ENCODE data around the gene IGFBP3. TPM values are rescaled to one million over a fixed set of nuclear protein-coding genes. Genes with fewer than 3 reads are reported as not detected.
"Not testable (repeated sequence)": the region's sequence is repeated elsewhere in the genome, so short reads cannot be mapped to it uniquely, and the experiment has no call there.

The IGFBP3 gene
- total RNA-seq, 1 donor from 2014 or later = 22.0 TPM

- no peaks in the 10 kb centered on the region for H3K9me3 Mint-ChIP-seq
- Histone ChIP-seq H3K9ac (no peak overlapping the region), H3K36me3 (no peaks in the 10 kb centered on the region), H3K4me3 (no peak overlapping the region), H3K27ac (no peak overlapping the region), H3K4me1 (no peaks in the 10 kb centered on the region), H3K79me2 (ENCODE audit: low read depth) (no peaks in the 10 kb centered on the region), H4K20me1 (ENCODE audit: low read depth) (no peaks in the 10 kb centered on the region), H3F3A (ENCODE audit: low read depth) (no peaks in the 10 kb centered on the region), H3K27me3 (no peaks in the 10 kb centered on the region), H3K4me2 (no peak overlapping the region), H3K9me3 (ENCODE audit: low read depth) (no peaks in the 10 kb centered on the region), H2AFZ (replicated peaks) (no peak overlapping the region)
- H3K27ac Mint-ChIP-seq = no peak overlapping the region
- no peaks in the 10 kb centered on the region for H3K36me3 Mint-ChIP-seq
- no peaks in the 10 kb centered on the region for H3K4me1 Mint-ChIP-seq
- no peak overlapping the region for H3K4me3 Mint-ChIP-seq
- DNase-seq (ENCODE audit: low spot score) = no peak
- no peak for TF ChIP-seq EZH2phosphoT487 (IDR thresholded peaks at IDR 0.05)
- no peak for TF ChIP-seq CTCF (IDR thresholded peaks at IDR 0.05)
- TF ChIP-seq EZH2 (IDR thresholded peaks at IDR 0.05) = no peak
- H3K27me3 Mint-ChIP-seq (ENCODE audit: insufficient read depth, low read depth) = no peaks in the 10 kb centered on the region
Measured at GRCh38 chr7:45944058-45944457, 23.0 kb upstream of the IGFBP3 start.

DNA sequence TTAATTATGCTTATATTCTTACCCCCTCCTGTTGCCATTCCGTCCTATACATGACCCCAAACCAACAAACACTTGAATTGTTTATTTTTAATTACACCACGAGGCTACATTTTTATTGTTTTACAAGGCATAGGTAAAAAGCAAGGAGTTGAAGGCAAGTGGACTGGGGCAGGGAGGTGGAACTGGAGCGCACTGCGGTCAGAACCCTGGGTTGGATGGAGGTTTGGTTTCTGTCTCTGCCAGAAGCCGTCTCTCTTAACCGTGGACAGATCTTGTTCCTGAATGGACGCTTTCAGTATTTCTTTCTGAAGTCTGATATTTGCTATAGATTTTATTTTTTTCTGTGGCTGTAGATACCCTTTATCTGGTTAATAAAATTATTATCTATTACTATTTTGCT, 19.9 kb upstream of the IGFBP3 start:
- H3K4me1 ChIP-seq = no peaks in the 10 kb centered on the region

GRCh38 chr7:45940237-45940781, 19.2 kb upstream of the IGFBP3 start:
- H3K9me3 Mint-ChIP-seq; H3K4me3 Mint-ChIP-seq; H3K27ac ChIP-seq; H4K20me1 ChIP-seq (ENCODE audit: low read depth); H3K4me2 ChIP-seq; H3K36me3 Mint-ChIP-seq; H3K27me3 Mint-ChIP-seq (ENCODE audit: insufficient read depth, low read depth); H3F3A ChIP-seq (ENCODE audit: low read depth); H3K9me3 ChIP-seq (ENCODE audit: low read depth); H3K4me1 Mint-ChIP-seq; H3K27me3 ChIP-seq; H3K27ac Mint-ChIP-seq; H3K79me2 ChIP-seq (ENCODE audit: low read depth); H2AFZ ChIP-seq (replicated peaks); H3K36me3 ChIP-seq; H3K9ac ChIP-seq; DNase-seq (ENCODE audit: low spot score); H3K4me3 ChIP-seq; H3K4me1 ChIP-seq: not testable (repeated sequence)

More for the DNA sequence above, 19.9 kb upstream of the IGFBP3 start:
- Histone ChIP-seq H3K4me2 (no peak overlapping the region), H3K79me2 (ENCODE audit: low read depth) (no peaks in the 10 kb centered on the region), H4K20me1 (ENCODE audit: low read depth) (no peaks in the 10 kb centered on the region), H3K27ac (no peak overlapping the region), H3K9ac (no peak overlapping the region), H3F3A (ENCODE audit: low read depth) (no peaks in the 10 kb centered on the region), H3K36me3 (no peaks in the 10 kb centered on the region), H3K27me3 (no peaks in the 10 kb centered on the region), H3K9me3 (ENCODE audit: low read depth) (no peaks in the 10 kb centered on the region), H3K4me3 (no peak overlapping the region), H2AFZ (replicated peaks) (no peak overlapping the region)
- H3K4me3 Mint-ChIP-seq = no peak overlapping the region
- no peaks in the 10 kb centered on the region for H3K9me3 Mint-ChIP-seq
- no peak overlapping the region for H3K27ac Mint-ChIP-seq
- no peaks in the 10 kb centered on the region for H3K27me3 Mint-ChIP-seq (ENCODE audit: insufficient read depth, low read depth)
- H3K36me3 Mint-ChIP-seq = no peaks in the 10 kb centered on the region
- H3K4me1 Mint-ChIP-seq = no peaks in the 10 kb centered on the region
- TF ChIP-seq CTCF (IDR thresholded peaks at IDR 0.05) = no peak
- no peak for TF ChIP-seq EZH2 (IDR thresholded peaks at IDR 0.05)
- no peak for DNase-seq (ENCODE audit: low spot score)

DNA sequence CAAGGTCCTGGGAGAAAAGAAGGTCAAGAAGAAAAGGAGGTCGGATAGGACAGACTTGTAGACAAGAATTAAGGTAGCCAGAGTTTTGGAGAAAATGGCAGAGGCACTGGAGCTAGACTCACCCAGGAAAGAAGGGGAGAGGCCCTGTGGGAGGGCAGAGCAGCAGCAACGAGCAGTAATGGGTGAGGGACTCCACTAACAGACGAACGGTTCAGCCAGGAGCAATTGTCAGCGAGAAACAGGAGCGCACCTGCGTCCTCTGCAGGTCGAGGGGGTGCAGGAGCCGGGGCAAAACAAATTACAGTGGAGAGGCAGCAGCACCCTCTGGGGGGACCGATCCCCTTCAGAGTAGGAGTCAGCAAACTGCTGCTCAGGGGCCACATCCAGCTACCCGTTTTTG, 18.5 kb upstream of the IGFBP3 start:
- Histone ChIP-seq H3K36me3 (no peaks in the 10 kb centered on the region), H3K9me3 (ENCODE audit: low read depth) (no peaks in the 10 kb centered on the region), H3K4me3 (no peak overlapping the region), H3K79me2 (ENCODE audit: low read depth) (no peaks in the 10 kb centered on the region), H3K27me3 (no peaks in the 10 kb centered on the region), H3K27ac (no peak overlapping the region), H3K4me2 (no peak overlapping the region), H2AFZ (replicated peaks) (no peak overlapping the region), H3K4me1 (no peaks in the 10 kb centered on the region), H3F3A (ENCODE audit: low read depth) (no peaks in the 10 kb centered on the region), H3K9ac (no peak overlapping the region), H4K20me1 (ENCODE audit: low read depth) (no peaks in the 10 kb centered on the region)
- Mint-ChIP-seq H3K4me1 (no peaks in the 10 kb centered on the region), H3K4me3 (no peak overlapping the region), H3K9me3 (no peaks in the 10 kb centered on the region), H3K27me3 (ENCODE audit: insufficient read depth, low read depth) (no peaks in the 10 kb centered on the region), H3K36me3 (no peaks in the 10 kb centered on the region), H3K27ac (no peak overlapping the region)
- no peak for DNase-seq (ENCODE audit: low spot score)
- TF ChIP-seq EZH2 (IDR thresholded peaks at IDR 0.05) (no peak), CTCF (IDR thresholded peaks at IDR 0.05) (no peak)
